BE2C (cell line): Measurements from ENCODE around the gene AKAP6.
A peak's percentile ranks its signal among the peaks of the same experiment; 100 is the strongest.

ENCODE experiments used
- DNase-seq: peaks from one replicate; pipeline ENCODE4 v3.0.0-alpha.2; 2020
- H3K27me3 ChIP-seq: fragments of 250-450 bp; sonication (Bioruptor Pico); 2 replicates; pipeline ENCODE4 v1.5.1; 2020; ENCODE audit warnings: mild to moderate bottlenecking
- H3K36me3 ChIP-seq: fragments of 250-450 bp; sonication (Bioruptor Pico); 2 replicates; pipeline ENCODE4 v1.5.1; 2020; ENCODE audit warnings: mild to moderate bottlenecking
- H3K4me1 ChIP-seq: fragments of 250-450 bp; sonication (Bioruptor Pico); 2 replicates; pipeline ENCODE4 v1.5.1; 2020
- H3K4me3 ChIP-seq: 2 replicates; pipeline ENCODE4 v1.5.1; 2011; ENCODE audit warnings: low read depth, low read length
- H3K9me3 ChIP-seq: fragments of 250-450 bp; sonication (Bioruptor Pico); 2 replicates; pipeline ENCODE4 v1.5.1; 2020
- CTCF ChIP-seq: IDR thresholded peaks from 2 replicates; pipeline ENCODE4 v1.5.1; 2012; ENCODE audit warnings: mild to moderate bottlenecking, low read depth, low read length

The AKAP6 gene

GRCh38 chr14:32513571-32514009, 184.5 kb downstream of the AKAP6 start:
- no peak overlapping the region for H3K4me3 ChIP-seq
- no peaks in the 10 kb centered on the region for H3K36me3 ChIP-seq
- no peaks in the 10 kb centered on the region for H3K27me3 ChIP-seq
- no peak for DNase-seq
- TF ChIP-seq CTCF = peak; percentile 26; the same call in 1 of the 2 replicates
- no peaks in the 10 kb centered on the region for H3K9me3 ChIP-seq
- H3K4me1 ChIP-seq = no peaks in the 10 kb centered on the region

GRCh38 chr14:32514236-32514635, 185.1 kb downstream of the AKAP6 start:
- TF ChIP-seq CTCF = no peak
- no peak for DNase-seq
- Histone ChIP-seq H3K4me3 (no peak overlapping the region), H3K4me1 (no peaks in the 10 kb centered on the region), H3K27me3 (no peaks in the 10 kb centered on the region), H3K9me3 (no peaks in the 10 kb centered on the region), H3K36me3 (no peaks in the 10 kb centered on the region)

GRCh38 chr14:32514681-32515080, 185.6 kb downstream of the AKAP6 start:
- no peak for TF ChIP-seq CTCF
- H3K4me1 ChIP-seq = no peaks in the 10 kb centered on the region
- H3K9me3 ChIP-seq = no peaks in the 10 kb centered on the region
- no peak overlapping the region for H3K4me3 ChIP-seq
- no peak for DNase-seq
- no peaks in the 10 kb centered on the region for H3K27me3 ChIP-seq
- H3K36me3 ChIP-seq = no peaks in the 10 kb centered on the region

- no peaks in the 10 kb centered on the region for H3K36me3 ChIP-seq
- H3K9me3 ChIP-seq = no peaks in the 10 kb centered on the region
- no peak for DNase-seq
- no peak overlapping the region for H3K4me3 ChIP-seq
- no peak for TF ChIP-seq CTCF
- peaks cover 5% of the 10 kb centered on the region; the same call in 1 of the 2 replicates for H3K27me3 ChIP-seq
- H3K4me1 ChIP-seq = no peaks in the 10 kb centered on the region
Observed at GRCh38 chr14:32524609-32525375, 195.7 kb downstream of the AKAP6 start.

GRCh38 chr14:32525591-32525990, 196.5 kb downstream of the AKAP6 start:
- Histone ChIP-seq H3K27me3 (peaks cover 5% of the 10 kb centered on the region; the same call in 1 of the 2 replicates), H3K36me3 (no peaks in the 10 kb centered on the region), H3K4me3 (no peak overlapping the region), H3K9me3 (no peaks in the 10 kb centered on the region), H3K4me1 (no peaks in the 10 kb centered on the region)
- TF ChIP-seq CTCF = no peak
- DNase-seq = no peak

GRCh38 chr14:32530800-32531199, 201.7 kb downstream of the AKAP6 start:
- no peak for DNase-seq
- H3K9me3 ChIP-seq = no peaks in the 10 kb centered on the region
- H3K4me1 ChIP-seq = no peaks in the 10 kb centered on the region
- H3K36me3 ChIP-seq = no peaks in the 10 kb centered on the region
- H3K27me3 ChIP-seq = peaks cover 5% of the 10 kb centered on the region; the same call in 1 of the 2 replicates
- TF ChIP-seq CTCF = no peak
- no peak overlapping the region for H3K4me3 ChIP-seq
